HG03342 (cell line): ENCODE results near the gene ARHGAP18.

Source experiments
- ATAC-seq: cut with Tn5 transposase; IDR thresholded peaks from one replicate; pipeline ENCODE4 v1.9.1; 2021; ENCODE audit warnings: mild to moderate bottlenecking, moderate library complexity; ENCODE audit not compliant: unreplicated experiment

ARHGAP18 gene

GRCh38 chr6:129623008-129623732 lies 86.8 kb downstream of the ARHGAP18 start:
- peak; percentile 59 for ATAC-seq

- no peak for ATAC-seq
These were observed 88.7 kb downstream of the ARHGAP18 start for GRCh38 chr6:129621252-129621651.

- ATAC-seq: no peak
These were observed 89.8 kb downstream of the ARHGAP18 start for GRCh38 chr6:129620234-129620610.

GRCh38 chr6:129619579-129620233 lies 90.3 kb downstream of the ARHGAP18 start:
- no peak for ATAC-seq

- no peak for ATAC-seq
These were observed 92.0 kb downstream of the ARHGAP18 start for GRCh38 chr6:129617986-129618385.

- no peak for ATAC-seq
These were observed 94.5 kb downstream of the ARHGAP18 start for GRCh38 chr6:129615496-129615895.

GRCh38 chr6:129615020-129615419 lies 95.0 kb downstream of the ARHGAP18 start:
- ATAC-seq: no peak

- ATAC-seq: no peak
These were observed 95.5 kb downstream of the ARHGAP18 start for GRCh38 chr6:129614464-129614863.

- ATAC-seq: no peak
These were observed 97.5 kb downstream of the ARHGAP18 start for GRCh38 chr6:129612440-129612839.

GRCh38 chr6:129609635-129610034 lies 100.3 kb downstream of the ARHGAP18 start:
- no peak for ATAC-seq

- no peak for ATAC-seq
These were observed 101.0 kb downstream of the ARHGAP18 start for GRCh38 chr6:129608886-129609537.

GRCh38 chr6:129607581-129608186 lies 102.3 kb downstream of the ARHGAP18 start:
- no peak for ATAC-seq

- peak; percentile 56 for ATAC-seq
These were observed 103.3 kb downstream of the ARHGAP18 start for GRCh38 chr6:129606664-129607063.

GRCh38 chr6:129605967-129606366 lies 104.0 kb downstream of the ARHGAP18 start:
- no peak for ATAC-seq

- no peak for ATAC-seq
These were observed 104.9 kb downstream of the ARHGAP18 start for GRCh38 chr6:129605095-129605494.

- no peak for ATAC-seq
These were observed 105.7 kb downstream of the ARHGAP18 start for GRCh38 chr6:129604321-129604720.

- no peak for ATAC-seq
These were observed 106.2 kb downstream of the ARHGAP18 start for GRCh38 chr6:129603741-129604140.

- ATAC-seq: no peak
These were observed 108.7 kb downstream of the ARHGAP18 start for GRCh38 chr6:129601323-129601722.

GRCh38 chr6:129599467-129599866 lies 110.5 kb downstream of the ARHGAP18 start:
- ATAC-seq: no peak

- peak; percentile 64 for ATAC-seq
These were observed 111.5 kb downstream of the ARHGAP18 start for GRCh38 chr6:129598244-129599187.
